HG02571 (cell line): ENCODE data around the gene ENAH.

Experiments
- ATAC-seq: cut with Tn5 transposase; IDR thresholded peaks from one replicate; pipeline ENCODE4 v1.9.1; 2021; ENCODE audit warnings: mild to moderate bottlenecking, moderate library complexity; ENCODE audit not compliant: unreplicated experiment

ENAH gene

DNA sequence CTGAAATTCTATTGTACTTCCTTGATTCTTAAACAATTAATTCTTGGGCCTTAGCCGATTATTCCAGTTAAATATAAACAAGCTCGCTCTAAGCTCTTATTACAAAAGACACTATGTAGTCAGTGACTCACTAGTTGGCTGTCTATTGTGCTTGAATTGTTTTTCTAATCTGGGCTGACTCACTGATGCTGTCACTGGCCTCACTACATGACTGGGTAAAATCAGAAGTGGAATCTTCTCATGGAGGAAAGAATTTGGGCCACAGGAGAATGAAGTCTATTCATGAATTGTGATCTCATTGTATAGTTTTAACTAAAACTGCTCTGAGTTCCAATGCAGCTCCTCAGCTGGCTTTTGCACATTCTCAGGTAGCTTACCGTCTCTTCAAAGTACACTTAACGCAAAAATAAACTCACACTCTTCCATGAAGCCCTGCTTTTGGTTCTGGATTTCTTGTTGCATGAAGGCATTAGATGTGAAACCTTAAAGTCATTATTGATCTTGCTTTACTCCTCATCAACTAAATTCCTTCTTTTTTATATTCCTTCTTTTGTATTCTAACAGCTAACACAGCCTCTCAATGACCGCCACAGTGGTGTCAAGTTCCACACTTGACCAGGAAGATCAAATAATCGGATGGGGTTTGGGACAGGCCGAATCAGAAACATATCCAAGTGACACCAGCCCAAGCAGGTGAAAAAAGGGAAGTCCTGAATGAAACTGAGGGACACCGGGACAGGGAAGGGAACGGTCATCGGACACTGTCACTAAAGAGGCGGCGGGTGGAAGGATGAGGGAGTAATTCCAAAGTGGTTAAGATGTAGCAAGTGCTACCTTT lies 144.2 kb downstream of the ENAH start:
- ATAC-seq = no peak

DNA sequence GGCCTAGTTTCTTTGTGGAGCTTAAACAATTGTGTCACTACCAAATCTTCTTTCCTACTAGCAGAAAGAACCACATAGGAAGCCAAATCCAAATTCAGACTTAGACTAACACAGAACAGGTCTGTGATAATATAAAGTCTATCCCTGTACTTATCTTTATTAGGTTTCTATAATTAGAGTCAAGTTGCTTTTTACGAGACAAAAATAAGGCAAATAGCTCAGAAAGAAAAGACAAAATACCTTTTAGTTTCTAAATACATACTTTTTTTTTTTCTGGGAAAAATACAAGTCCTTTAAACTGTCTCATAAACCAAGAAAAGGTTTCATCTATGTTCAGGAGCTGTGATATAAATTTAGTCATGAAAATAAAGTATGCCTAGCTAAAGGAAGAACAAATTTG lies 146.2 kb downstream of the ENAH start:
- no peak for ATAC-seq

DNA sequence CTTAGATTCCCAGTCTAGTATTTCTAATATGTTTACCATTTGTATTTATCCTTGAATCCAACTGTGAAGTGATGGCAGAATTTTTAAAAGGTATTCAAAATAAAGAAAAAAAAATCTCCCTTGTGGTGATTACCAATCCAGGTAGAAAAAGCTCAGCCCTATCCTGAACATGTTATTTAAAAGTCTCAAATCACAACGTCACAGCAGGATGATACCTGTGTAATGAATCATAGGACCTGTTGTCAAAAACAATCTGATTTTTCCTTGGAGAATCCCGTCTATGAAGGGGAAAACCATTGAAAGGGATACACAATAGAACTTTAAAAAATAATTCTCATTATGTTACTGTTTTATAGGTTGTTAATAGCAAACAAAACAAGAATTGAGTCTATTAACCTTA lies 148.1 kb downstream of the ENAH start:
- ATAC-seq = no peak

DNA sequence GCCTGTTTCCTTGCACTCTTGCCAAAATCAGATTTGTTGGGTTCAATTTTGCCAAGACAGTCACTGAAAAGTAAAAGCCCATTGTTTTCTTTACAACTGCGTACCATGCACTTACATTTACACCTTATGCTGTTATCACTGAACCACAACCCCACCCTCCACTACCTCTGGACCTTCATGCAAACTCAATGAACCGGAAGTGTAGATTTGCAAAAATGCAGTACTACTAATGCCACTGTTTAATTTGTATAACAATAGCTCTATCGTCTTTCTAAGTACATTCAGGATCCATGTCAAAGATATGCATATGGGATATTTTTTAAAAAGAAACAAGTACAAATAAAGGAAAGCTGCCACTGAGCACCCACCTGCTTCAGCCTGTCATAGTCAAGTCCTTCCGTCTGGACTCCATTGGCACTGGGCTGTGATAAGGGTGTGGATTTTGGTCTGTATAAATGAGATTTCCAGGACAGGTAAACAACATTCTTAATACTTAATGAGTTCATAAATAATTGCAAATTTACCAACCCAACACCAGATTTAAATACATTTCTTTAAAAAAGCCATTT lies 152.2 kb downstream of the ENAH start:
- ATAC-seq = no peak

DNA sequence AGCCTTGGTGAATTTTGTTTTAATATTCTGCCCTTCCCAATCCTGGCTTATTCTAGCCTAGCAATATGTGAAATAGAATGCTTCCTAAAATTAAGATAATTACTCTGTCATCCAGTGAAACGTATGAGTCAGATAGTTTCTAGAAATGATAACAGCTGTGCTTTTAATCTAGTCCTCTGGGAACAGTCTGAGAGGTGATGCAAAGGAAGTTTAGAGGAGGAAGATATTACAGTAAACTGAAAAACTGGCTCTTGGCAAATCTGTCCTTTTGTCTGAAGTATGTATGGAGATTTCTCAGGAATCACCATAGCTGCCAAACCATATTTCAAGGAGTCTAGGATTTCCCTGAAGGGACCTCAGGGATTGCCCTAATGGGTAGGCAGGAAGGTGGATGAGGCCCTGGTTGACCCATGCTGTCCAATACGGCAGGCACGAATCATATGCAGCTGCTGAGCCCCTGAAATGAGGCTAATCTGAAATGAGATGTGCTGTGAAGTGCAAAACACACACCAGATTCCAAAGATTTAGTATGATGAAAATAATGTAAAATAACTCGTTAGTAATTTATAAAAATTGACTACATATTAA lies 154.3 kb downstream of the ENAH start:
- no peak for ATAC-seq

DNA sequence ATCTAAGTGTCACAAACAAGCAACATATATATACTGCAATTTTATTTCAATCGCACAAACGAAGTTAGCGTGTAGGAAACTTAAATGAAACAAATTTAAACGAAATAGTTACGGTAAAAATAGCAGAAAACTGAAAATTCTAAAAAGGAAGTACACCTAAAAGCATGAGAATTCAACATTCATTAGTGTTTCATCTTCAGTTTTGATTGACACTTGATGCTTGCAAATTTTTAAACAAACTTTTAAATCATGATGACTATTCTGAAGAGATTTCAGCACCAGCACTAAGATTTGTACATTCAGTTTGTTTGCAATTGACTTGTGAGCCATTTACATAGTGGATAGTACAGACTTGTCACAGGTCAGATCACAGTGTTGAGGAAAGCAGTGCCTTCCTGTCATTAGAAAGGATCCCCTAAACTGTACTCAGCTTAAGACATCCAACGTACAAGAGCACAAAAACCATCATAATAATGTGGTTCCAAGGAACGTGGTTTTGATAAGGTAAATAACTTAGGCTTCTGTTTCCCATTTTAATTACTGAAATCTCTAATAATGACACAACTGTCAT lies 158.0 kb downstream of the ENAH start:
- ATAC-seq = no peak

DNA sequence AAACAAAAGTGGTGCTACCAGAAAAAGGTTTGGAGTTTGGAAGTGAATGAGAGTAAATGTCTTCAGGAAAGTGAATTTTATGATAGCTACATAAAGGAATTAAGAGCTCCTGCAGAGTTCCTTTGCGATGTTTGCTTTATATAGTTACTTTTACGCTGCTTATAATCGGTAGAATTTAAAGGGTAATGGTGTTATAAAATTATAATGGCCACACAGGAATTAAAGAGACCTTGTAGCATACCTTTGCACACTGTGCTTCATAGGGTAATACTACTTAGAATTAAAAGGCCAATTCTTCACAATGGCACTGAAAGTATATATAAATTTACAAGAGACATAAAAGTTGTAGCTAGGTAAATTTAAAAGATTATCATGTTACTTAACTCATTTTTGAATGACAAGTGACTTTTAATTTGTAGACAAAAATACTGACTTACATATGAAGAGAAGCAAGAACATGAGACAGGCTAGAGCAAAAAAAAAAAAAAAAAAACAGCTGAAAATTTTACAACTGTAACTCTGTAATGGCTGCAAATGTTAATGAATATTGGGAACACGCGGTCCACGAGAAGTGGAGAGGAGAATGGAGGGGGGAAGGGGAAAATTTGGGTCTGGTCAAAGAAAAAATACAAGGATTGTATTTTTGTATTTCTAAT lies 159.2 kb downstream of the ENAH start:
- no peak for ATAC-seq

DNA sequence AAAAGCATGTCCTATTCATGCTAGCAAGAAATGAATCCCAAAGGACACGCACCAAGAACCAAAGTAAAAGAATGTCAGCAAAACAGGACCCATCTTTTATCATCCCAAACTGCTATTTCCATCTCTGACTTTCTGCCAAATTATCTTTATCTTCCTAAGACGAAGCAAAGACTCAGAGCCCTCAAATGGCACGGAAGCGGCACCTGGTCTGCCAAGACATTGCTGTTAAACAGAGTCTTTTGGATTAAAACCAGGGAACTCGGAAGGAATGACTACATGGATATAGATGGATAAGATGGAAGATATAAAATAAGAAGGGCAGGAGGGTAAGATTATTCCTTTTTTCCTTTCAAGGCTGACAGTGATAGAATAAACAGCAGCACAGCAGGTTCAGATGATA lies 164.2 kb downstream of the ENAH start:
- ATAC-seq = no peak

DNA sequence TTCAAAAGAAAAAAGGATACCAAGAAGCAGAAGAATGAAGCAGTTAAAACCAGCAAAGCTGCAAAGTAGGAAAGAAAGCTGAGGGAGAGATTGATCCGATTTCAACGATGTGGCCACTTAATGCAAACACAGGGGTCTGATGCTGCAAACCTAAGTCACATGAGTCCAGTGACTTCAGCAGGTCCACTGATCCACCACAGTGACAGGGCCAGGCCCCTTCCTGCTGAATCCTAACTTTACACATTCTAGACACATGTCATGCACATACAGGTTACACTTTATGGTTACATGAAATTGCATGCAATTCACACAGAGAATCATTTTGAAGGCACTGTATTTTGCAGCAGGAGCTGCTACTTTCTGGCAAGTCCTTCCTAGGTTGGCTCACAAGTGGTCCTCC lies 166.1 kb downstream of the ENAH start:
- ATAC-seq = no peak

DNA sequence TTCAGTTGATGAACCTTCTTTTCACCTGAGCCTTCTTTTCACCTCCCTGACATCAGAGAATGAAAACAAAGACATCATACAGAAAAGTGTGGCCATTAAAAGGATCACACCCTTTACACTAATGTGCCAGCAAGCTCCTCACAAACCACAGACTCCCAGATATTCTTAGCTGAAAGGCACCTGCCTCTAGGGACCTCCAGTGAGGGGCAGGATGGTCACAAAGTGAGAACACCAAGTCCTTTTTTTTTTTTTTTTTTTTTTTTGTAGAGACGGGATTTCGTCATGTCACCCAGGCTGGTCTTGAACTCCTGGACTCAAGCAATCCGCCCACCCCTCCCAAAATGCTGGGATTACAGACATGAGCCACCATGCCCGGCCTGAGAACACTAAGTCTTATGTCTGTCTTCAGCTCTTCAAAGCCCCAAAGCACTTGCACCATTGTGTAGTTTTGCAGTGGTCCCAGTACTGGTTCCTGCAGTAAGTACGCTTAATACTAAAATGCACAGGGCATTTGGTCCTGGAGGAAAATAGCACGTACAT lies 166.9 kb downstream of the ENAH start:
- ATAC-seq = no peak

DNA sequence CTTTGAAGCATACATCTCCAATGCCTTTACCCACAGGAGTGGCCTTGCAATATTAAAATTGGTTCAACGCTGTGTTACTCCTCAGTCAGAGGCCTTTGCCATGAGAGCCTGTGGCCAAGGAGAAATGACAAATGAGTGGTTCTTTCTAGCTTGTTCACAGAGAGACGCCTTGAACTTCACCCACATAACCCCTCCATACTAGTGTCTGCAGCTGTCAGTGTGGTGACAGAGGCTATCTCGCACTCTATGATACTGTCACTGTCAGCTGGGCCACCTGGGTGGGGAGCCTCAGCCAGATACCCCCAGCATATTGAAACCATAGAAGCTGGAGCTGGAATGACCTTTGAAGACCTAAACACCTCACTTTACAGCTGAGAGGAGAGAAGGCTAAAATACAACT lies 167.7 kb downstream of the ENAH start:
- ATAC-seq = no peak

DNA sequence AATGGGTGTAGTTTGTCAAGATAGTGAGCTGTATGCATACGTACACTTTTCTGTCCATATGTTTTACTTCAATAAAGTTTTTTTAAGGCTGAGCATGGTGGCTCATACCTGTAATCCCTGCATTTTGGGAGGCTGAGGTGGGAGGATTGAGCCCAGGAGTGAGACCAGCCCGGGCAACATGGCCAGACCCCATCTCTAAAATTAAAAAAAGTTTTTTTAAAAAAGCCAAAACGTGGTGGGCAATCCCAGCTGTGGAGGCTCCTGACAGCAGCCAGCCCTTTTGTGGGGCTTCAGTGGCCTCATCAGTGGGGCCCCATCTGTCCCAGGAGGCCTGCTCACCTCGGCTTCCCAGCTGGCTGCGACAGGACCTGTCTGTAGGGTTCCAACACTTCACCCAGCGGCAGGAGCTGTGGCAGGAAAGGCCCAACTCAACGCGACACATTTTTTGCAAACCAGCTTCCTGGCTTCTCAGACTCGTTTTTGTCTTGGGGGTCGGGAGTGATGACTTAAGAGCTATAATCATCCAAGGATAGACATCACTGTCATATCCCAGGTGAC lies 168.2 kb downstream of the ENAH start:
- no peak for ATAC-seq

DNA sequence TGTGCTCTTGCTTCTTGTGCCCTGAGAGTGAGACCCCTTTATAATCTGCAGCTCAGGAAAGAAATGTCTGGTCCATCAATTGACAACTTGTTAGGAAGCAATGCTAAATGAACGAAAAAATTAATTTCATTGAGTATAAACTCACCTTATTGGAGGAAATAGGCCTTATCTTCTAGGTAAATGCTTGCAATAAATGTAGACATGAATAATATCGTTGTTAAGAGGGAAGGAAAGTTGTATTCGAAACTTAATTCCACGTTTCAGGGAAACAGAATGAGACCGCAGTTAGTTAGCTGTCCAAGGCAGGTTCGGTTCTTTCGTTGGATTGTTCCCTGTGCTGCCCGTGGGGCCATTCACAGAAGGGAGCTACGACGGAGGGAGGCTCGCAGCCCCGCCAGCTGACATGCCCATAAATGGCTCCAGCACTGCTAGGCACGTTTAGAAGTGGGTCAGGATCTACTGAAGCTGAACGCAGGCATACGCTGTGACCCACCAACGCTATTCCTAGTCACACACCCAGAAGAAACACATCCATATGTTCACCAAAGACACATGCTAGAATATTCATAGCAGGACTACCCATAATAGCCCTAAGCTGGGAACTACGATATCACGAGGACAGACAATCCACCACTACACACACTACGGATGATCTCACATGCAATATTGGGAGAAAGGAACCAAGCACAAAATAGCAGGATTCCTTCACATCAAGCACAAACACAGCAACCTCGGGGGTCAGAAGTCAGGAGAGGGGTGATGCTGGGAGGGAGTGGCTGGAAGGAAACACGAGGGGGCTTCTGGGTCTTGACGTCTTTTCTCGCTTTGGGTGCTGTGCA lies 168.9 kb downstream of the ENAH start:
- no peak for ATAC-seq

DNA sequence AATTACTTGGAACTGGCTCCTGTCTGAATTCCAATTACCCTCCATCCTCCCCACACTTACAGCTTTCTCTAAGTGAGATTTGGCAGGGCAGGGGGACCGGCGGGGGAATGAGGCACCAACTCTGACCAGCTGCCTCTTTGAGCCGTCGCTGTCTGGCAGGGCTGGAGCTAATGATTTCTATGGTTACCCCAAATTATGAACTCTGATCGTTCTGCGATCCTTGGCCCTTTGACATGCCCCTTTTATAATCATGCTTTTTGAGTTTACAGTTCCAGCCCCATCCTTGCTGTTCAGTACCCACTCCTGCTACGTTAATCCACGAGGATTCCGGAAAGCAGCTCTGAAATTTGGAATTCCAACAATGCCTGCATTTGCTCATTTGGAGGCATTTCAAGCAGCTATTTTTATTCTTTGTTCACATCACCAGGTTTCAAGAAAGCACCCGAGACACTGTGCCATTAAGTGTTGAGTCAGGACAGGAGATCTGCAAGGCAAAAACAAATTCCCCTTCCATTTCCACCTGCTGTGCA lies 170.4 kb downstream of the ENAH start:
- ATAC-seq = no peak

DNA sequence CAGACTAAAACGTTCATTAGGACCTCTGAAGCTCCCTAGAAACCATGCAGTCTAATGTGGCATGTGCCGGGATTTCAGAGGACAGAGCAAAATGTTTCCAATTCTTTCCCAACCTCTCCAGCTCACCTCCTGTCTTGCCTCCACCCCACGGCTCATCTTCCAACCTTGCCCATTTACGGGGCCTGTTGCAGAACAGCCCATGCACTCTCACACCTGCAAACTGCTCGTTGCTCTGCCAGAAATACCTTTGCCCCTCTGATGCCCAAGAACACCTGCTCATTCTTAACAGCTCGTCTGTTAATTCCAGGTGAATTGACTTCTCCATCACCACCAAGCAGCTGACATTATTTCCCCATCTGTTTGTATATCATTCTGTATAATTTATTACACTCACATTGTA lies 171.2 kb downstream of the ENAH start:
- no peak for ATAC-seq

DNA sequence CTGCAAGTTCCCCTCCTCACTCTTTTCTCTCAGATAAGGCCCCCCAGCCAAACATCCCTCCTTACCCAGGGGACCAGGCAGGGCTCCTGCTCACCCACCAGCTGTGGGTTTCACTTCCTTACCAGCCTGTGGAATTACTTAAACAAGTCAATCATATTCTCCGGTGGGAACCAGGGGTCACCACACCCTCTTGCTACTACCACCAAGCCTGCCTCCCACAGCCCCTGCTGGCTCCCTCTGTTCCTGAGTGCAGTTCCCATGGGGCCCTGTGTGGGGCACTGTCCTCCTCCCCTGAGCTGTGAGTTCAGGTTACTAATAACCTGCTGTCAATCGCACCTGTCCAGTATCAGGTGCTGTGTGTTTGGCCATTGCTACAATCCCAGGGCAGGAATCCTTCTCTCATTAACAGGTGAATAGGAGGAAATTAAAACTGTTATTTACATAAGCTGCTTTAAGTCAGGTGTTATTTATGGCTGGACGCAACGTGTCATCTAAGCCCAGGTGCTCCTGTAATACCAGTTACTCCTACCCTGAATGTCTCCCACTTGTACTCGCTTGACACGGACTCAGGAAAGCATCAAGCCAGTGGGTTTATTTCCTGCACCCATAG lies 172.0 kb downstream of the ENAH start:
- peak; percentile 72 for ATAC-seq

DNA sequence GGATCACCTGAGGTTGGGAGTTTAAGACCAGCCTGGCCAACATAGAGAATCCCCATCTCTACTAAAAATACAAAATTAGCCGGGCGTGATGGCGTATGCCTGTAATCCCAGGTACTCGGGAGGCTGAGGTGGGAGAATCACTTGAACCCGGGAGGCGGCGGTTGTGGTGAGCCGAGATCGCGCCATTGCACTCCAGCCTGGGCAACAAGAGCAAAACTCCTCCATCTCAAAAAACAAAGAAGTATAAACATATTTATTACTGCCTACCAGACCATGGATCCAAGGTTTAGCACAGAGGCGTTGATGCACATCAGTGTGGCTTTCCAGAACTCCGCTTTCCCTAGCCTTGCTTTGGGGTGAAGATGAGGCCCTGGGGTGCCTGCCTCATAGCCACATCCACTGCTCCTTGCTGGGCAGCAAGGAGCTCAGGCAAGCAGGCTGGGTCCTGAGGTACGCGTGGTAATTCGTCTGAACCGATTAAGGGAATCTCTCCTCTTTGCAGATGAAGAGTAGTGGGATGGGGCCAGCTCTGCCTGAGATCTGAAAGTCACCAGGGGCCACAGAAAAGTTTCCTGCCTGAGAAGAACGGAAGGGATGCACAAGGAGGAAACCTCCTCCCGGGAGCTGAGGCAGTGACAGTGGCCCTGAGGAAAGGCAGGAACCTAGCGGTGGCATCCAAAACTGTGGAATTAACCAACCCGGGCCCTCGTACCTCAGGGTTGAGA lies 172.8 kb downstream of the ENAH start:
- no peak for ATAC-seq

DNA sequence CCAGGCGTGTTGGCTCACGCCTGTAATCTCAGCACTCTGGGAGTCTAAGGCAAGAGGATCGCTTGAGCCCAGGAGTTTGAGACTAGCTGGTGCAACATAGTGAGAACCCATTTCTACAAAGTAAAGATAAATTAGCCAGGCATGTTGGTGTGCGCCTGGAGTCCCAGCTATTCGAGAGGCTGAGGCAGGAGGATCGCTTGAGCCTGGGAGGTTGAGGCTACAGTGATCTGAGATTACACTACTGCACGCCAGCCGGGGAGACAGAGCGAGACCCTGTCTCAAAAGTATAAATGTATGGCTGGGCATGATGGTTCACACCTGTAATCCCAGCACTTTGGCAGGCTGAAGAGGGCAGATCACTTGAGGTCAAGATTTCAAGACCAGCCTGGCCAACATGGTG lies 173.6 kb downstream of the ENAH start:
- no peak for ATAC-seq
